NB4 (cell line): Measurements from ENCODE around the gene WSCD1.

Source experiments
- DNase-seq: peaks from one replicate; pipeline ENCODE4 v3.0.0; 2010; ENCODE audit warnings: low read depth
- H3K4me3 ChIP-seq: one replicate; pipeline ENCODE4 v1.5.1; 2011; ENCODE audit warnings: mild to moderate bottlenecking, low read depth, low read length, moderate library complexity
- MYC ChIP-seq: IDR thresholded peaks from 2 replicates; pipeline ENCODE4 v1.6.1; 2011; ENCODE audit warnings: low read depth, low read length
- POLR2A ChIP-seq: IDR thresholded peaks from 2 replicates; pipeline ENCODE4 v1.6.1; 2011; ENCODE audit warnings: mild to moderate bottlenecking; ENCODE audit not compliant: insufficient read length; ENCODE audit errors: extremely low read depth
- TF ChIP-seq, protein P1 (sequence below): IDR thresholded peaks from 2 replicates; pipeline ENCODE4 v1.6.1; 2011; ENCODE audit warnings: low read depth, low read length
- TF ChIP-seq, protein P2 (sequence below): IDR thresholded peaks from one replicate; pipeline ENCODE4 v1.5.1; 2012; ENCODE audit warnings: low read depth, low read length

Gene WSCD1

DNA sequence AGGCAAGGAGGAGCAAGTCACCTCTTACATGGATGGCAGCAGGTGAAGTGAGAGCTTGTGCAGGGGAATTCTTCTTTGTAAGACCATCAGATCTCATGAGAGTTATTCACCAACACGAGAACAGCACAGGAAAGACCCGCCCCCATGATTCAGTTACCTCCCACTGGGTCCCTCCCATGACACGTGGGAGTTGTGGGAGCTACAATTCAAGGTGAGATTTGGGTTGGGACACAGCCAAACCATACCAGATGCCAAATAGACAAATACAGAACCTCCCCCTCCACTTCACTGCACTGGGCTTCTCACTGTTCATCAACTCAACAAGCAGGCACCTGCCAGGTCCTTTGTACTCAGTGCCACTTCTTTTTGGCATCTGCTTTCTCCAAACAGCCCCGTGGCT is 100.2 kb downstream of the WSCD1 start:
- H3K4me3 ChIP-seq, result no peak overlapping the region
- no peak for DNase-seq
- TF ChIP-seq POLR2A (no peak), MYC (no peak)
- TF ChIP-seq, protein P1, sequence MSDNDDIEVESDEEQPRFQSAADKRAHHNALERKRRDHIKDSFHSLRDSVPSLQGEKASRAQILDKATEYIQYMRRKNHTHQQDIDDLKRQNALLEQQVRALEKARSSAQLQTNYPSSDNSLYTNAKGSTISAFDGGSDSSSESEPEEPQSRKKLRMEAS, result no peak
- TF ChIP-seq, protein P2, sequence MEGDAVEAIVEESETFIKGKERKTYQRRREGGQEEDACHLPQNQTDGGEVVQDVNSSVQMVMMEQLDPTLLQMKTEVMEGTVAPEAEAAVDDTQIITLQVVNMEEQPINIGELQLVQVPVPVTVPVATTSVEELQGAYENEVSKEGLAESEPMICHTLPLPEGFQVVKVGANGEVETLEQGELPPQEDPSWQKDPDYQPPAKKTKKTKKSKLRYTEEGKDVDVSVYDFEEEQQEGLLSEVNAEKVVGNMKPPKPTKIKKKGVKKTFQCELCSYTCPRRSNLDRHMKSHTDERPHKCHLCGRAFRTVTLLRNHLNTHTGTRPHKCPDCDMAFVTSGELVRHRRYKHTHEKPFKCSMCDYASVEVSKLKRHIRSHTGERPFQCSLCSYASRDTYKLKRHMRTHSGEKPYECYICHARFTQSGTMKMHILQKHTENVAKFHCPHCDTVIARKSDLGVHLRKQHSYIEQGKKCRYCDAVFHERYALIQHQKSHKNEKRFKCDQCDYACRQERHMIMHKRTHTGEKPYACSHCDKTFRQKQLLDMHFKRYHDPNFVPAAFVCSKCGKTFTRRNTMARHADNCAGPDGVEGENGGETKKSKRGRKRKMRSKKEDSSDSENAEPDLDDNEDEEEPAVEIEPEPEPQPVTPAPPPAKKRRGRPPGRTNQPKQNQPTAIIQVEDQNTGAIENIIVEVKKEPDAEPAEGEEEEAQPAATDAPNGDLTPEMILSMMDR, result no peak

DNA sequence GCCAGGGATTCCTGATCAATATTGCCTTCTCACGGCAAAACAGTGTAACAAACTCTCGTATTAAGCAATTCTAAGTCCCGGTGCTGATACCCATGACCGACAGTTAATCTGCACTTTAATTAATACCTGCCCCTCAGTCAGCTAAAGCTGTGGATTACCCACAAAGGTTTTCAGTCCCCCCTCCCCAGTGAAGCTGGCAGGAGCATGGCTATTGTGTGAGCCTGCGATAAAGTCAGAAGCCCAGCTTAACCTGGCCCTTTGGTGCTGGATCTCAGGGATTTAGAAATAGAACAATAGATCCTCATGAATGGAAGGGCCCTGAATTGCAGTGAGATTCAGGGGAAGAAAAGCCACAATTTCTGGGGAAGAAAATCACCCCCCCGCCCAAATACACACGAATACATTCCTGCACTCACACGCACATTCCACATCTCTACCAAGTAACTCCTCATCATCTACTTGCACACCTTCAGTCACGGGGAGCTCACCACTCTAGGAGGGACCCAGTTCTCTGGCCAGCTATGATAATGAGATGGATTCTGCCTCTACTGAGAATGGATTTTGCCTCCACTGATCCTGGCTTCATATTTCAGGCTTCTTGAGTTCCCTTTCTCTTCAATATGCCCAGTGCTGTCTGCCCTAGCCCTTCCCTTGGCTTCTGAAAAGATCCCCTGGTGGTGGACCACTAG is 102.6 kb downstream of the WSCD1 start:
- no peak overlapping the region for H3K4me3 ChIP-seq
- no peak for TF ChIP-seq POLR2A
- TF ChIP-seq, protein P1, result no peak
- TF ChIP-seq, protein P2, result no peak
- no peak for TF ChIP-seq MYC
- DNase-seq, result no peak

DNA sequence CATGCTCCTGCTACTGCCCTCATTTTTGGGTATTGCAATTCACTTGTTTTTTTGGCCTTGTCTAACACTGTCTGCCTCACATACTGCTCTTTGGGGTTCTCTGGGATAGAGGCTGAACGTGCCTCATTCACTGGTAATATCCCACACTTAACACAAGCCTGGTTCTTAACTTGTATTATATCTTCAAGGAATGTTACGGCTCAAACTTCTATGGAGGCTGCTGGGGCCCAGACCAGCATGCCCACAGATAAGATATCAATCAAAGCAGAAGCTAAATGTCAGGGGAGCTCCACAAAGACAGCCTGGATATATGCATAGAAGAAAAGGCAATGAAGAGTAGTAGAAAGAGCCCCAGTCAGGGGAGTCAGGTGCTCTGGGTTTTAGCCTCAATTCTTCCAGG is 103.5 kb downstream of the WSCD1 start:
- H3K4me3 ChIP-seq, result no peak overlapping the region
- no peak for DNase-seq
- no peak for TF ChIP-seq POLR2A
- TF ChIP-seq MYC, result no peak
- TF ChIP-seq, protein P2, result no peak
- TF ChIP-seq, protein P1, result no peak
